IMR-90 (cell line): ENCODE results near the gene KLHL8.

Experiments used
- CEBPB ChIP-seq: IDR thresholded peaks from 2 replicates; pipeline ENCODE4 v1.6.1; 2012; ENCODE audit warnings: low read depth, low read length, improper control_type of control experiment
- CTCF ChIP-seq: conservative IDR thresholded peaks from 2 replicates; pipeline ENCODE4 v1.5.1; 2012; ENCODE audit warnings: mild to moderate bottlenecking, low read depth, low read length, improper control_type of control experiment
- ELK1 ChIP-seq: fragments of 150-350 bp; IDR thresholded peaks from 2 replicates; pipeline ENCODE4 v1.6.1; 2016; ENCODE audit warnings: low read depth, mild to moderate bottlenecking, low read length, moderate library complexity, borderline replicate concordance
- MAFK ChIP-seq: IDR thresholded peaks from 2 replicates; pipeline ENCODE4 v1.6.1; 2012; ENCODE audit warnings: low read depth, low read length, improper control_type of control experiment
- MAZ ChIP-seq: IDR thresholded peaks from 2 replicates; pipeline ENCODE4 v1.6.1; 2012; ENCODE audit warnings: low read depth, mild to moderate bottlenecking, low read length, improper control_type of control experiment, moderate library complexity, borderline replicate concordance
- MXI1 ChIP-seq: IDR thresholded peaks from 2 replicates; pipeline ENCODE4 v1.6.1; 2012; ENCODE audit warnings: low read depth, mild to moderate bottlenecking, low read length, moderate library complexity, borderline replicate concordance
- NFE2L2 ChIP-seq: fragments of 150-350 bp; IDR thresholded peaks from 2 replicates; pipeline ENCODE4 v1.6.1; 2016; ENCODE audit warnings: low read depth, mild to moderate bottlenecking, low read length
- POLR2A ChIP-seq: IDR thresholded peaks from 2 replicates; pipeline ENCODE4 v1.6.1; 2012; ENCODE audit warnings: mild to moderate bottlenecking, low read depth, low read length
- RAD21 ChIP-seq: IDR thresholded peaks from 2 replicates; pipeline ENCODE4 v1.6.1; 2012; ENCODE audit warnings: low read length, improper control_type of control experiment
- RFX5 ChIP-seq: IDR thresholded peaks from 2 replicates; pipeline ENCODE4 v1.8.0; 2012; ENCODE audit warnings: low read depth, mild to moderate bottlenecking, low read length, moderate library complexity
- SMC3 ChIP-seq: fragments of 150-350 bp; IDR thresholded peaks from 2 replicates; pipeline ENCODE4 v1.6.1; 2016; ENCODE audit warnings: low read depth, mild to moderate bottlenecking, antibody characterized with exemption, low read length, moderate library complexity
- USF2 ChIP-seq: fragments of 150-350 bp; IDR thresholded peaks from 2 replicates; pipeline ENCODE4 v1.6.1; 2017; ENCODE audit warnings: mild to moderate bottlenecking, antibody characterized with exemption, low read length, low read depth

- TF ChIP-seq CTCF (no peak), POLR2A (no peak), RFX5 (no peak), MXI1 (no peak), RAD21 (no peak), MAFK (no peak), CEBPB (no peak), SMC3 (no peak), USF2 (no peak), MAZ (no peak), NFE2L2 (no peak), ELK1 (no peak)
Observed at GRCh38 chr4:87255755-87256154, 35.3 kb upstream of the KLHL8 start.
